Urinary bladder (tissue), 4 donors: Measurements from ENCODE around the gene APOBEC3A. TPM values are rescaled to one million over a fixed set of nuclear protein-coding genes. Genes with fewer than 3 reads are reported as not detected.
"Not testable (repeated sequence)": the region's sequence is repeated elsewhere in the genome, so short reads cannot be mapped to it uniquely, and the experiment has no call there.

ENCODE experiments used
- DNase-seq: peaks from one replicate; pipeline ENCODE4 v3.0.0-alpha.2; 2015; ENCODE audit errors: extremely low spot score
- H3K27ac ChIP-seq: one replicate; pipeline ENCODE4 v1.5.1; 2013; ENCODE audit warnings: low read depth, mild to moderate bottlenecking, moderate library complexity
- H3K36me3 ChIP-seq: one replicate; pipeline ENCODE4 v1.6.1; 2013; ENCODE audit warnings: mild to moderate bottlenecking, moderate library complexity; ENCODE audit not compliant: insufficient read depth
- H3K4me1 ChIP-seq: one replicate; pipeline ENCODE4 v1.6.1; 2013; ENCODE audit warnings: mild to moderate bottlenecking, moderate library complexity; ENCODE audit not compliant: insufficient read depth
- H3K4me3 ChIP-seq: one replicate; pipeline ENCODE4 v1.5.1; 2013; ENCODE audit warnings: low read depth, low read length
- WGBS: extraction: QIAGEN DNeasy Blood & Tissue Kit; methylation state at CpG from one replicate; pipeline ENCODE4 v1.1.7; 2013; 5-methylcytosine and 5-hydroxymethylcytosine counted together
- polyA plus RNA-seq: library from polyadenylated mRNA; stranded (reverse); fragments of 200-250 nt; gene quantifications from one replicate; pipeline ENCODE4 v1.2.3, GENCODE V29; 2013
- total RNA-seq: library from RNA; depleted of rRNA; stranded (reverse); fragments of >200 nt; gene quantifications from one replicate; pipeline ENCODE4 v1.2.3, GENCODE V29; 2014
- donor health status: healthy with polysubstance abuse.
- donor health status: healthy.

APOBEC3A gene
- total and polyA plus RNA-seq, 2 donors = 0.42 to 0.62 TPM

GRCh38 chr22:38970551-38970950, 13.1 kb downstream of the APOBEC3A start:
- Histone ChIP-seq H3K27ac (no peak overlapping the region), H3K4me1 (no peaks in the 10 kb centered on the region), H3K36me3 (no peaks in the 10 kb centered on the region), H3K4me3 (no peak overlapping the region)
- DNase-seq = no peak
- 45% methylated on average over 8 of the region's 8 CpGs for WGBS

DNA sequence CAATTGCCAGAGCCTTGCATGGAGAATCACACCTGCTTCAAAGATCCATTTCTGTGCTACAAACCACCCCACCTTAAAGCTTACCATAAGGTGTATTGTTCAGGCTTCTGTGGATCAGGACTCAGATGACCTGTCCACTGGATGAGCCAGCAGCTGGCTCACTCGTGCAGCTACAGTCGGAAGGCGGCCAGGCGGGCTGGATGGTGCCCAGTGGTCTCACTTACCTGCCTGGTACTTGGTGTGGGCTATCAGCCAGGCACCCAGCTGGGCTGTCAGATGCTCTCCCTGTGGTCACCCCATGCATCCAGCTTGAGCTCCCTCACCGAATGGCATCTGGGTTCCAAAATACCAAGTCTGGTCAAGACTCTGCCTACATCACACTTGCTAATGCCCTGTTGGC, 13.8 kb downstream of the APOBEC3A start:
- no peak overlapping the region for H3K4me3 ChIP-seq
- no peaks in the 10 kb centered on the region for H3K36me3 ChIP-seq
- H3K27ac ChIP-seq = no peak overlapping the region
- no peaks in the 10 kb centered on the region for H3K4me1 ChIP-seq
- DNase-seq = no peak
- 78% methylated on average over 5 of the region's 5 CpGs for WGBS

GRCh38 chr22:38971791-38972190, 14.4 kb downstream of the APOBEC3A start:
- Histone ChIP-seq H3K36me3 (no peaks in the 10 kb centered on the region), H3K4me3 (no peak overlapping the region), H3K27ac (no peak overlapping the region), H3K4me1 (no peaks in the 10 kb centered on the region)
- DNase-seq = no peak
- 88% methylated on average over 3 of the region's 3 CpGs for WGBS

DNA sequence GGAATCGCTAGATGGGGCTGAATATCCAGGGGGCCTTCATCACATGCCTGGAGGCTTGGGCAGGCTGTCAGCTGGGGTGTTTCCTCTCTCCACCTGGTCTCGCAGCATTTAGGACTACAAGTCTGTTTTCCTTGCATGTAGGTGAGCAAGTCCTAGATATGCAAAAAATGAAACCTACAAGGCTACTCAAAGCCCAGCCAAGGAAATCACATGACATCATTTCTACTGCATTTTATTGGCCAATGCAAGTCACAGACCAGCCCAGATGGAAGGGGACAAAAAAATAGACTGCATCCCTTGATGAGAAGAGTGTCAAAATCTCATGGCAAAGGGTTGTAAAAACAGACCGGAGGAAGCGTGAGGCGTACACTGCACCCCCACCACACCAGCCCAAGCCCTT, 15.1 kb downstream of the APOBEC3A start:
- H3K36me3 ChIP-seq = no peaks in the 10 kb centered on the region
- H3K4me3 ChIP-seq = no peak overlapping the region
- no peak for DNase-seq
- H3K4me1 ChIP-seq = no peaks in the 10 kb centered on the region
- 84% methylated on average over 5 of the region's 5 CpGs for WGBS
- no peak overlapping the region for H3K27ac ChIP-seq

DNA sequence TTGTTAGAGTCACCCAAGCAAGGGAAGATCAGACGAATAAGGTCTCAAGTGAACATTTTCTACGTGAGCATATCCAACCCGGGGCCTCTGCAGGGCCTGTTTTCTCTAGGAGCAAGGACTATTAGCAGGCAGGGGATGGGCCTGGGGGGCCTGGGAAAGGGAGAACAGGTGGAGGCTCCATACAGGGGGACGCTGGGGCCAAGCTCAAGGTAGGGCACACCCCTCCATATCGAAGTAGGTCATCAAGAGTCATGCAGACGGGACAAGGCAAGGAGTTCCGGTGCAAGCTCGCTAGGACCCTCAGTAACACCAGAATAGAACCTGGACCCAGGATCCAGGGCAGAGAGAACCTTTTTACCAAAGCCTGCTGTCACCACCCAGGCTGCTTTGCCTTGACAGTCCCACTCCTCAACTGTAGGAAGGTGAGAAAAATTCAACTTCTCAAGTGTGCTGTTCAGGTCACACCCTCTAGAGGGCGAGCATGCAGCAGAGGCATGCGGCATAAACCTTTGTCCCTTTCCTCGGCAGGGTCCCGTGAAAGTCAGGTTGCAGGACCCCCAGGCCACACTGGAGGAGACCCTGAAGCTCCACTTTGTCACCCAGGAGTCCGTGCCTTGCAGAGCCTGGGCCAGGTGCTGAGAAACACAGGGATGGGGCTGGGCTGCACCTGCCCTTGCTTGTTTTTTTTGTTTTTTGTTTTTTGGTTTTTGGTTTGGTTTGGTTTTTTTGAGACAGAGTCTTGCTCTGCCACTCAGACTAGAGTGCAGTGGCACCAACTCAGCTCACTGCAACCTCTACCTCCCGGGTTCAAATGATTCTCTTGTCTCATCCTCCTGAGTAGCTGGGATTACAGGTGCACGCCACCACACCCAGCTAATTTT, 16.1 kb downstream of the APOBEC3A start:
- 54% methylated on average over 15 of the region's 15 CpGs for WGBS
- Histone ChIP-seq H3K27ac (no peak overlapping the region), H3K36me3 (no peaks in the 10 kb centered on the region), H3K4me1 (no peaks in the 10 kb centered on the region), H3K4me3 (no peak overlapping the region)
- DNase-seq = no peak

- no peak for DNase-seq
- Histone ChIP-seq H3K4me3 (no peak overlapping the region), H3K27ac (no peak overlapping the region), H3K36me3 (no peaks in the 10 kb centered on the region), H3K4me1 (no peaks in the 10 kb centered on the region)
- WGBS = 78% methylated on average over 18 of the region's 18 CpGs
These were observed 16.9 kb downstream of the APOBEC3A start for GRCh38 chr22:38974170-38974825.

DNA sequence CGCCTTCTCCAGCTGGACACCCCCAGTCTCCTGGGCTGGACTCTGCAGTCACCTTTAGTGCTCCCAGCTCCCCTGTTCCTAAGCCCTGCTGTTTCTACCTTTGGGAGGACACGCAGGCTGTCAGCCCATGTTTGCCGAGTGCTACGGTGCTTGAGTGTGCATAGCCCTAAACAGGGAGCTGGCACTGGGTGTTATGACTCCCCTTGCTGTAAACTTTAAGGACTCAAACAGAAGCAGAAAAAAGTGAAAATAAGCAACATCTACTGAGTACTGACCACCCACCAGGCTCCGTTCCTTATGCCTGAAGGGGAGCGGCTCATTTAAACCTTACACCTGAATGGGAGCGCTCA, 17.4 kb downstream of the APOBEC3A start:
- Histone ChIP-seq H3K4me3 (no peak overlapping the region), H3K27ac (no peak overlapping the region), H3K4me1 (no peaks in the 10 kb centered on the region), H3K36me3 (no peaks in the 10 kb centered on the region)
- DNase-seq = no peak
- WGBS = 93% methylated on average over 7 of the region's 7 CpGs

GRCh38 chr22:38977289-38977688, 19.9 kb downstream of the APOBEC3A start:
- H3K4me1 ChIP-seq, H3K4me3 ChIP-seq, H3K27ac ChIP-seq, DNase-seq, H3K36me3 ChIP-seq: not testable (repeated sequence)
- 87% methylated on average over 4 of the region's 4 CpGs for whole genome bisulfite sequencing

GRCh38 chr22:38980587-38980986, 23.2 kb downstream of the APOBEC3A start:
- H3K27ac ChIP-seq, H3K4me3 ChIP-seq, DNase-seq, H3K36me3 ChIP-seq, H3K4me1 ChIP-seq: not testable (repeated sequence)
- WGBS = 73% methylated on average over 10 of the region's 10 CpGs

GRCh38 chr22:38981005-38981991, 23.9 kb downstream of the APOBEC3A start:
- no peak overlapping the region for H3K27ac ChIP-seq
- whole genome bisulfite sequencing = 15% methylated on average over 27 of the region's 27 CpGs
- no peak for DNase-seq
- H3K36me3 ChIP-seq = no peaks in the 10 kb centered on the region
- peak overlapping the region; percentile 39 for H3K4me3 ChIP-seq
- H3K4me1 ChIP-seq = no peaks in the 10 kb centered on the region

- no peak within 1 kb of the TSS for H3K27ac ChIP-seq
- H3K4me3 ChIP-seq = peak within 1 kb of the TSS; percentile 39
- no peaks in the 10 kb centered on the region for H3K4me1 ChIP-seq
- 12% methylated on average over 16 of the region's 16 CpGs for WGBS
- H3K36me3 ChIP-seq = no peaks in the 10 kb centered on the region
- DNase-seq = peak; percentile 89
These were observed 24.9 kb downstream of the APOBEC3A start, which contains the start of gene APOBEC3B for GRCh38 chr22:38981992-38982927. APOBEC3B (plus strand) TSS chr22:38982347; CDS start chr22:38982454, 107 bp downstream.

DNA sequence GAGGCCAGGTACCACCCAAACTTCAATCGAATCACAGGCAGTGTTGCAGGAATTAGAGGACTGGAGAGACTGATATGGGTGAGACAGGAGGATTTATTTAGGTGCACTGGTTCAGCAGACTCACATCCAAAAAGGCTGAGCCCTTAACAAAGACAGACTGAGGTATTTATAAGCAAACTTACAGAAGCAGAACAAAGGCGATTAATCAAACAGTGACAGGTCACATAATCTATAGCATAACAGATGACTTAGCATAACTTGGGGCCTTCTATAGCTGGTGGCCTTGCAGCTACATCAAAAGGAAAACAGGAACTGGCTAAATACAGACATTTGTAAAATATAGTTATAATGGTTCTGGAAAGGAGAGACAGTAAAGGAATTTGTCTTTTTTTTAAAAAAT, 26.8 kb downstream of the APOBEC3A start:
- no peak for DNase-seq
- Histone ChIP-seq H3K36me3 (no peaks in the 10 kb centered on the region), H3K27ac (no peak overlapping the region), H3K4me3 (no peak overlapping the region), H3K4me1 (no peaks in the 10 kb centered on the region)
- WGBS = 95% methylated on average over 2 of the region's 2 CpGs
